ENCODE results near the gene PEPD. TPM values are rescaled to one million over a fixed set of nuclear protein-coding genes. Genes with fewer than 3 reads are reported as not detected.

The PEPD gene
- total and polyA plus RNA-seq, 10 of the 15 experiments (the other 5 are each of a cell fraction or from before 2014, with no cell fraction given), result 1.4 to 52.0 (median 20.2) TPM

- Histone ChIP-seq H3K9ac (ENCODE audit: control insufficient read depth, insufficient read depth, low read length) (no peak overlapping the region), H3K4me2 (ENCODE audit: control insufficient read depth, insufficient read depth) (no peak overlapping the region), H3K36me3 (ENCODE audit: control insufficient read depth in 2 of 2, insufficient read depth in 2 of 2, low read length in 1 of 2) (no peaks in the 10 kb centered on the region), H3K79me2 (ENCODE audit: control insufficient read depth, insufficient read depth, low read length) (no peaks in the 10 kb centered on the region), H3K9me3 (replicated peaks; ENCODE audit: control insufficient read depth, insufficient read depth, low read length) (no peaks in the 10 kb centered on the region; the same call in 2 of the 3 replicates), H2AFZ (ENCODE audit: control insufficient read depth, low read depth, low read length) (no peak overlapping the region), H3K4me3 (no peak overlapping the region), H3K4me1 (ENCODE audit: control insufficient read depth, insufficient read depth, low read length) (no peaks in the 10 kb centered on the region), H4K20me1 (ENCODE audit: control insufficient read depth, insufficient read depth) (no peaks in the 10 kb centered on the region), H3K27ac (ENCODE audit: control insufficient read depth, insufficient read depth) (no peak overlapping the region), H3K27me3 (replicated peaks in 1 of 2; ENCODE audit: control insufficient read depth in 2 of 2, insufficient read depth in 2 of 2, low read length in 1 of 2) (no peaks in the 10 kb centered on the region)
- POLR2A ChIA-PET, result no interaction called here
- SMC1A ChIA-PET (ENCODE audit: uncharacterized antibody, unreplicated experiment), result no interaction called here
- CTCF ChIA-PET, result no interaction called here
- 87% methylated on average over 4 of the region's 4 CpGs for WGBS (ENCODE audit: insufficient coverage, insufficient replicate concordance, low lambda C conversion rate, missing lambda C conversion rate)
- in situ Hi-C loops (cut with MboI), result no loop called here
- BruUV-seq (replicated peaks), result no TSS peak
- no peak for DNase-seq (ENCODE audit: low read depth, low spot score)
- no peak for ATAC-seq
- no peak for FAIRE-seq
- RAD21 ChIA-PET (ENCODE audit: unreplicated experiment), result no interaction called here
- intact Hi-C loops (cut with micrococcal nuclease; ENCODE audit: unreplicated experiment), result no loop called here
- TF ChIP-seq ZNF622 (IDR thresholded peaks at IDR 0.05), result no peak
- no peak for TF ChIP-seq BRCA1 (IDR thresholded peaks at IDR 0.05; ENCODE audit: low read depth, low read length)
- no peak for TF ChIP-seq NFIC (IDR thresholded peaks at IDR 0.05; ENCODE audit: low read depth, low read length)
- TF ChIP-seq CHD2 (IDR thresholded peaks at IDR 0.05; ENCODE audit: borderline replicate concordance, low read depth, low read length), result no peak
- TF ChIP-seq ZSCAN29 (IDR thresholded peaks at IDR 0.05), result no peak
- TF ChIP-seq CEBPZ (IDR thresholded peaks at IDR 0.05; ENCODE audit: low read depth, low read length), result no peak
- TF ChIP-seq NKRF (conservative IDR thresholded peaks at IDR 0.05), result no peak
- no peak for TF ChIP-seq NFYB (IDR thresholded peaks at IDR 0.05; ENCODE audit: insufficient read depth, low read depth, low read length)
- no peak for TF ChIP-seq MTA3 (IDR thresholded peaks at IDR 0.05; ENCODE audit: borderline replicate concordance, low read length)
- TF ChIP-seq RAD51 (IDR thresholded peaks at IDR 0.05), result no peak
- TF ChIP-seq ETV6 (conservative IDR thresholded peaks at IDR 0.05 in 1 of 2, IDR thresholded peaks at IDR 0.05 in 1 of 2; ENCODE audit: borderline replicate concordance in 1 of 2, low read depth in 1 of 2), result no peak
- TF ChIP-seq ZBTB4 (CRISPR knock-in tag; IDR thresholded peaks at IDR 0.05), result no peak
- TF ChIP-seq NR2C1 (IDR thresholded peaks at IDR 0.05), result no peak
- no peak for TF ChIP-seq MAX (IDR thresholded peaks at IDR 0.05; ENCODE audit: low read depth, low read length)
- TF ChIP-seq NBN (IDR thresholded peaks at IDR 0.05), result no peak
Observed at GRCh38 chr19:33481863-33482262, 39.7 kb downstream of the PEPD start.
